Measurements from ENCODE around the gene INSL3. TPM values are rescaled to one million over a fixed set of nuclear protein-coding genes. Genes with fewer than 3 reads are reported as not detected.

INSL3 gene
- total and polyA plus RNA-seq, 2 donors (not counting 1 experiment from before 2014, with no cell fraction given), result 3.4 to 3.6 TPM

DNA sequence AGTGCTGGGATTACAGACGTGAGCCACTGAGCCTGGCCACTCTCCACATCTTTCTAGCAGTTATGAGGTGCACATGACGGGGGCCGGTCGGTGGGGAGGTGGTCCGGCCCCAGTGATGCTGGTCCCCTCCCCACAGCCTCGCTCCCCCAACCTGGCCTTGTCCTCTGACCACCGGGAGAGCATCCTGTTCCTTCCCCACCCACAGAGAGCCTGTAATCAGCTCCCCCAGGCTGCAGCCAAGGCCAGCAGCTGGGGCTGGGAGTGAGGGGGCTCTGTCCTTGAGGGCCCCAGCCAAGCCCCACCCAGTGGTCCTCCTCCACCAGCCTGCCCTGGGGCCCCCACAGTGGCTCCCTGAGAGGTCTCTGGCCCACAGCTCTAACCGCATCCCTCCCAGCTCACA, 3.0 kb upstream of the INSL3 start:
- ChIA-PET POLR2A (interaction anchor here (0.7 to 0.9 kb wide), 2 partner anchors 11 to 24 kb away, joined by 3 to 5 read pairs; partner anchors contain the start of gene JAK3), CTCF (interaction anchor here (0.7 kb wide), 1 partner anchor 8 kb away, joined by 3 read pairs; no protein-coding TSS in a partner anchor)
- Histone ChIP-seq H3K79me2 (ENCODE audit: control insufficient read depth, insufficient read depth, low read length) (no peaks in the 10 kb centered on the region), H3K27me3 (replicated peaks in 1 of 4; ENCODE audit: control extremely low read depth in 1 of 4, control insufficient read depth in 3 of 4, insufficient read depth in 4 of 4, low read length in 3 of 4) (no peaks in the 10 kb centered on the region), H4K20me1 (ENCODE audit: control insufficient read depth, insufficient read depth, low read length, poor library complexity, severe bottlenecking) (no peaks in the 10 kb centered on the region), H3K36me3 (replicated peaks in 1 of 2; ENCODE audit: control extremely low read depth in 1 of 2, control insufficient read depth in 1 of 2, extremely low read depth in 1 of 2, insufficient read depth in 2 of 2, low read length in 1 of 2) (peaks cover 0 to 16% of the 10 kb centered on the region in 2 experiments), H3K9ac (ENCODE audit: low read length) (no peak overlapping the region), H3K4me3 (ENCODE audit: control extremely low read depth in 1 of 5, extremely low read depth in 1 of 5, insufficient read depth in 1 of 5, low read depth in 2 of 5, low read length in 4 of 5) (no peak overlapping the region), H3K4me1 (ENCODE audit: control insufficient read depth in 2 of 2, insufficient read depth in 2 of 2, low read length in 2 of 2) (no peaks in the 10 kb centered on the region), H3K27ac (ENCODE audit: low read length in 2 of 2) (no peak overlapping the region), H3K4me2 (replicated peaks; ENCODE audit: low read depth, low read length, poor library complexity, severe bottlenecking) (no peak overlapping the region), H2AFZ (ENCODE audit: insufficient read depth, low read depth, low read length, poor library complexity, severe bottlenecking) (no peak overlapping the region), H3K9me3 (ENCODE audit: control extremely low read depth in 1 of 3, control insufficient read depth in 2 of 3, insufficient read depth in 1 of 3, low read length in 2 of 3) (no peaks in the 10 kb centered on the region)
- H3K4me3 Mint-ChIP-seq, result no peak overlapping the region
- DNase-seq (no peak), ATAC-seq (ENCODE audit: low read depth) (no peak)
- H3K9me3 Mint-ChIP-seq (ENCODE audit: insufficient read depth), result no peaks in the 10 kb centered on the region
- intact Hi-C loops (cut with micrococcal nuclease), result no loop called here
- WGBS (ENCODE audit: insufficient coverage), result 92% methylated on average over 4 of the region's 8 CpGs
- H3K27ac Mint-ChIP-seq, result no peak overlapping the region
- H3K27me3 Mint-ChIP-seq, result no peaks in the 10 kb centered on the region
- TF ChIP-seq, protein P1, sequence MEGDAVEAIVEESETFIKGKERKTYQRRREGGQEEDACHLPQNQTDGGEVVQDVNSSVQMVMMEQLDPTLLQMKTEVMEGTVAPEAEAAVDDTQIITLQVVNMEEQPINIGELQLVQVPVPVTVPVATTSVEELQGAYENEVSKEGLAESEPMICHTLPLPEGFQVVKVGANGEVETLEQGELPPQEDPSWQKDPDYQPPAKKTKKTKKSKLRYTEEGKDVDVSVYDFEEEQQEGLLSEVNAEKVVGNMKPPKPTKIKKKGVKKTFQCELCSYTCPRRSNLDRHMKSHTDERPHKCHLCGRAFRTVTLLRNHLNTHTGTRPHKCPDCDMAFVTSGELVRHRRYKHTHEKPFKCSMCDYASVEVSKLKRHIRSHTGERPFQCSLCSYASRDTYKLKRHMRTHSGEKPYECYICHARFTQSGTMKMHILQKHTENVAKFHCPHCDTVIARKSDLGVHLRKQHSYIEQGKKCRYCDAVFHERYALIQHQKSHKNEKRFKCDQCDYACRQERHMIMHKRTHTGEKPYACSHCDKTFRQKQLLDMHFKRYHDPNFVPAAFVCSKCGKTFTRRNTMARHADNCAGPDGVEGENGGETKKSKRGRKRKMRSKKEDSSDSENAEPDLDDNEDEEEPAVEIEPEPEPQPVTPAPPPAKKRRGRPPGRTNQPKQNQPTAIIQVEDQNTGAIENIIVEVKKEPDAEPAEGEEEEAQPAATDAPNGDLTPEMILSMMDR (IDR thresholded peaks at IDR 0.05), result no peak
- no peak for TF ChIP-seq EZH2 (IDR thresholded peaks at IDR 0.05; ENCODE audit: borderline replicate concordance, insufficient read depth, low read depth, low read length, poor library complexity, severe bottlenecking)
- no peaks in the 10 kb centered on the region for H3K4me1 Mint-ChIP-seq

DNA sequence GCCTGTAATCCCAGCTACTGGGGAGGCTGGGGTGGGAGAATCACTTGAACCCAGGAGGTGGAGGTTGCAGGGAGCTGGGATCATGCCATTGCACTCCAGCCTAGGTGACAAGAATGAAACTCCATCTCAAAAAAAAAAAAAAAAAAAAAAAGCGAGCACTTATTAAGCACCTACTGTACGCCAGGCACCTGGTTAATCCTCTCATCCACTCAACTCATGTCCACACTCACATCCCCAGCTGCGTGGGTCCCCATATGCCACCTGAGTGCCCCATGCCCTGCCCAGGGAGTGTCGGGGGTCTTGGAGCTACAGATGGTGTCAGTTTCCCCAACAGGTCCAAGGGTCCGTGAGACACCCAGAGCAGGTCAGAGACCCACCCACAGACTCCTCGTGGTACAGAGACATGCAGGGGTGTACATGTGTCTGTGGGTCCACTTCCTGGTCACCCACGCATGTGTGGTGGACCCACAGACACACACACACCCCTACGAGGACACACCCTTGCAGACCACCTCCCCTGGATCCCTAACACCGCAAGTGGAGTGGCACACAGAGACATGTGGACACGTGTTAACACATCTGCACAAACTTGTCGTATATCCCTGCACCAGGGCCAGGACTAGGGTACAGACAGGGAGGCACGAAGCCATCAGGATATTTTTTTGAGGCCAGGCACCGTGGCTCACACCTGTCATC, 3.5 kb downstream of the INSL3 start:
- CTCF ChIA-PET, result interaction anchor here (0.7 to 2.0 kb wide), 2 partner anchors 42 to 1057 kb away, joined by 3 to 4 read pairs; partner anchors contain the start of gene RPL18A
- WGBS (ENCODE audit: insufficient coverage), result 89% methylated on average over 10 of the region's 13 CpGs
- H3K36me3 ChIP-seq (replicated peaks in 1 of 2; ENCODE audit: control extremely low read depth in 1 of 2, control insufficient read depth in 1 of 2, extremely low read depth in 1 of 2, insufficient read depth in 2 of 2, low read length in 1 of 2), result no peaks in the 10 kb centered on the region
- no peak overlapping the region for H3K9ac ChIP-seq (ENCODE audit: low read length)
- no peak overlapping the region for H3K27ac Mint-ChIP-seq
- H3K4me3 Mint-ChIP-seq, result no peak overlapping the region
- TF ChIP-seq, protein P1 (IDR thresholded peaks at IDR 0.05), result no peak
- no peak for TF ChIP-seq EZH2 (IDR thresholded peaks at IDR 0.05; ENCODE audit: borderline replicate concordance, insufficient read depth, low read depth, low read length, poor library complexity, severe bottlenecking)
- H2AFZ ChIP-seq (ENCODE audit: insufficient read depth, low read depth, low read length, poor library complexity, severe bottlenecking), result no peak overlapping the region
- no peak overlapping the region for H3K27ac ChIP-seq (ENCODE audit: low read length in 2 of 2)
- H3K27me3 ChIP-seq (replicated peaks in 1 of 4; ENCODE audit: control extremely low read depth in 1 of 4, control insufficient read depth in 3 of 4, insufficient read depth in 4 of 4, low read length in 3 of 4), result no peaks in the 10 kb centered on the region
- no peaks in the 10 kb centered on the region for H3K4me1 Mint-ChIP-seq
- no peaks in the 10 kb centered on the region for H3K4me1 ChIP-seq (ENCODE audit: control insufficient read depth in 2 of 2, insufficient read depth in 2 of 2, low read length in 2 of 2)
- no peaks in the 10 kb centered on the region for H3K9me3 Mint-ChIP-seq (ENCODE audit: insufficient read depth)
- no peak for ATAC-seq (ENCODE audit: low read depth)
- no peak overlapping the region for H3K4me3 ChIP-seq (ENCODE audit: control extremely low read depth in 1 of 5, extremely low read depth in 1 of 5, insufficient read depth in 1 of 5, low read depth in 2 of 5, low read length in 4 of 5)
- no peak overlapping the region for H3K4me2 ChIP-seq (replicated peaks; ENCODE audit: low read depth, low read length, poor library complexity, severe bottlenecking)
- POLR2A ChIA-PET, result no interaction called here
- H4K20me1 ChIP-seq (ENCODE audit: control insufficient read depth, insufficient read depth, low read length, poor library complexity, severe bottlenecking), result no peaks in the 10 kb centered on the region
- no peaks in the 10 kb centered on the region for H3K79me2 ChIP-seq (ENCODE audit: control insufficient read depth, insufficient read depth, low read length)
- DNase-seq, result no peak
- intact Hi-C loops (cut with micrococcal nuclease), result no loop called here
- H3K27me3 Mint-ChIP-seq, result no peaks in the 10 kb centered on the region
- H3K9me3 ChIP-seq (ENCODE audit: control extremely low read depth in 1 of 3, control insufficient read depth in 2 of 3, insufficient read depth in 1 of 3, low read length in 2 of 3), result no peaks in the 10 kb centered on the region
